ENCODE measurements around the gene HMCN2.

Gene HMCN2

GRCh38 chr9:130473566-130473965 is 208.0 kb downstream of the HMCN2 start:
- TF ChIP-seq CTCF (IDR thresholded peaks at IDR 0.05; ENCODE audit: low read length, missing control alignments): no peak
- no peak for DNase-seq (ENCODE audit: low read depth)
- H3K4me3 ChIP-seq (replicated peaks; ENCODE audit: low read depth, low read length): no peak overlapping the region

- no peak for DNase-seq (ENCODE audit: low read depth)
- no peak overlapping the region for H3K4me3 ChIP-seq (replicated peaks; ENCODE audit: low read depth, low read length)
- TF ChIP-seq CTCF (IDR thresholded peaks at IDR 0.05; ENCODE audit: low read length, missing control alignments): no peak
Measured at GRCh38 chr9:130474106-130474505, 208.5 kb downstream of the HMCN2 start.

- no peak for DNase-seq (ENCODE audit: low read depth)
- no peak for TF ChIP-seq CTCF (IDR thresholded peaks at IDR 0.05; ENCODE audit: low read length, missing control alignments)
- H3K4me3 ChIP-seq (replicated peaks; ENCODE audit: low read depth, low read length): no peak overlapping the region
Measured at GRCh38 chr9:130476151-130476730, 210.7 kb downstream of the HMCN2 start.

GRCh38 chr9:130477564-130477963 is 212.0 kb downstream of the HMCN2 start:
- DNase-seq (ENCODE audit: low read depth): no peak
- no peak for TF ChIP-seq CTCF (IDR thresholded peaks at IDR 0.05; ENCODE audit: low read length, missing control alignments)
- H3K4me3 ChIP-seq (replicated peaks; ENCODE audit: low read depth, low read length): no peak overlapping the region

- no peak for TF ChIP-seq CTCF (IDR thresholded peaks at IDR 0.05; ENCODE audit: low read length, missing control alignments)
- no peak overlapping the region for H3K4me3 ChIP-seq (replicated peaks; ENCODE audit: low read depth, low read length)
- no peak for DNase-seq (ENCODE audit: low read depth)
Measured at GRCh38 chr9:130478152-130478551, 212.6 kb downstream of the HMCN2 start.

- DNase-seq (ENCODE audit: low read depth): no peak
- TF ChIP-seq CTCF (IDR thresholded peaks at IDR 0.05; ENCODE audit: low read length, missing control alignments): no peak
- H3K4me3 ChIP-seq (replicated peaks; ENCODE audit: low read depth, low read length): no peak overlapping the region
Measured at GRCh38 chr9:130478736-130479575, 213.4 kb downstream of the HMCN2 start.

Data from fibroblast of pulmonary artery (primary cell).